Tongue (tissue), 2 donors: Measurements from ENCODE around the gene OPN1LW. TPM values are rescaled to one million over a fixed set of nuclear protein-coding genes. Genes with fewer than 3 reads are reported as not detected.
A peak's percentile ranks its signal among the peaks of the same experiment; 100 is the strongest.
"Not testable (repeated sequence)": the region's sequence is repeated elsewhere in the genome, so short reads cannot be mapped to it uniquely, and the experiment has no call there.

Experiments used
- DNase-seq: peaks from one replicate; pipeline ENCODE4 v3.0.0-alpha.2; 2015
- total RNA-seq: library from RNA; depleted of rRNA; stranded (reverse); fragments of >200 nt; gene quantifications from one replicate; pipeline ENCODE4 v1.2.3, GENCODE V29; 2014

Gene OPN1LW
- total RNA-seq = not detected

- not testable (repeated sequence) for DNase-seq
These were observed at the start of gene OPN1LW for GRCh38 chrX:154144010-154144409. Gene OPN1LW (plus strand): TSS chrX:154144243. CDS start chrX:154144284, 41 bp downstream.

GRCh38 chrX:154094833-154095232 is 49.2 kb upstream of the OPN1LW start:
- DNase-seq = no peak

- DNase-seq = no peak
These were observed 47.7 kb upstream of the OPN1LW start for GRCh38 chrX:154096140-154097002.

- peak; percentile 90 for DNase-seq
These were observed 46.9 kb upstream of the OPN1LW start for GRCh38 chrX:154097003-154097588.

GRCh38 chrX:154097589-154098541 is 46.2 kb upstream of the OPN1LW start, which contains the start of gene MECP2:
Gene MECP2 (minus strand): TSS chrX:154097717.
- peak; percentile 96 for DNase-seq

GRCh38 chrX:154098551-154098950 is 45.5 kb upstream of the OPN1LW start:
- no peak for DNase-seq

GRCh38 chrX:154113729-154114128 is 30.3 kb upstream of the OPN1LW start:
- no peak for DNase-seq

GRCh38 chrX:154114652-154115051 is 29.4 kb upstream of the OPN1LW start:
- DNase-seq = no peak

- DNase-seq = no peak
These were observed 29.0 kb upstream of the OPN1LW start for GRCh38 chrX:154115071-154115470.

- DNase-seq = no peak
These were observed 28.3 kb upstream of the OPN1LW start for GRCh38 chrX:154115750-154116149.

- no peak for DNase-seq
These were observed 27.4 kb upstream of the OPN1LW start for GRCh38 chrX:154116426-154117211.

GRCh38 chrX:154117566-154117965 is 26.5 kb upstream of the OPN1LW start:
- no peak for DNase-seq

- no peak for DNase-seq
These were observed 23.5 kb upstream of the OPN1LW start for GRCh38 chrX:154120567-154120966.

- DNase-seq = peak; percentile 1
These were observed 22.8 kb upstream of the OPN1LW start for GRCh38 chrX:154121207-154121606.

- DNase-seq = peak; percentile 16
These were observed 22.1 kb upstream of the OPN1LW start for GRCh38 chrX:154121961-154122360.

- DNase-seq = no peak
These were observed 20.5 kb upstream of the OPN1LW start for GRCh38 chrX:154123241-154124219.

- DNase-seq = no peak
These were observed 18.5 kb upstream of the OPN1LW start for GRCh38 chrX:154125391-154126040.

GRCh38 chrX:154126101-154126500 is 17.9 kb upstream of the OPN1LW start:
- DNase-seq = no peak

- no peak for DNase-seq
These were observed 12.1 kb upstream of the OPN1LW start for GRCh38 chrX:154131955-154132354.

- no peak for DNase-seq
These were observed 11.7 kb upstream of the OPN1LW start for GRCh38 chrX:154132366-154132765.
